Measurements from ENCODE around the gene CITED2.

Gene CITED2

GRCh38 chr6:139381216-139381865, 6.9 kb upstream of the CITED2 start:
- DNase-seq (ENCODE audit: low read depth in 2 of 2): no peak

DNA sequence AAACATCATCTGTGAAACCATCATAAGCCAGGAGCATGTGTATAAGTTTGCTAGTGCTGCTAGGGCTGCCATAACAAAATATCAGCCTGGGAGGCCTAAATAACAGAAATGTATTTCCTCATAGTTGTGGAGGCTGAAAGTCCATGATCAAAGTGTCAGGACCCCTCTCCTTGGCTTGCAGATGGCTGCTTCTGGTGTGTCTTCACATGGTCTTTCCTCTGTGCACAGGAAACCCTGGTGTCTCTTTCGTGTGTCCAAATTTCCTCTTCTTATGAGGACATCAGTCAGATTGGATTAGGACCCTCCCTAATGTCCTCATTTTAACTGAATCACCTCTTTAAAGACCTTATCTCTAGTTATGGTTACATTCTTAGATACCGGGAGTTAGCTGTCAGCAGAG, 6.2 kb upstream of the CITED2 start:
- DNase-seq (ENCODE audit: low read depth in 2 of 2): no peak

DNA sequence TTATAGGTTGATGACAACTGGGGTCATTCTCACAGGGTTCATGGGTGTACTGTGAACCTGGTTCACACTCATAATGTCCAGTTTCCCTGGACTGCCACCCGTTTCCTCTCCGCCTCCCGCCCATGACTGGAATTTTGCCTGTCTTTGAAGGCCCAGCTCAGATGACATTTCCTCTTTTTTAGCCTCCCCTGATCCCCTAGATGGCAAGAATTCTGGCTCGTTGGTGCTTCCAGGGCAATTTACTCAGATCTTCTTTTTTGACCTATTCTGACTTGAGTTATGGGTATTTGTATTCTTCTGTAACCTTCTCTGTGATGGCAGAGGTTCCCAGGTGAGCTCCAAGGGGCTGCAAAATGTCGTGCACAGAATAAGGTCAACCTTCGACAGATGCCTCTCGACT, 5.7 kb upstream of the CITED2 start:
- no peak for DNase-seq (ENCODE audit: low read depth in 2 of 2)

- DNase-seq (ENCODE audit: low read depth in 2 of 2): no peak
Measured at GRCh38 chr6:139378882-139379341, 4.5 kb upstream of the CITED2 start.

GRCh38 chr6:139378226-139378625, 3.8 kb upstream of the CITED2 start:
- no peak for DNase-seq (ENCODE audit: low read depth in 2 of 2)

DNA sequence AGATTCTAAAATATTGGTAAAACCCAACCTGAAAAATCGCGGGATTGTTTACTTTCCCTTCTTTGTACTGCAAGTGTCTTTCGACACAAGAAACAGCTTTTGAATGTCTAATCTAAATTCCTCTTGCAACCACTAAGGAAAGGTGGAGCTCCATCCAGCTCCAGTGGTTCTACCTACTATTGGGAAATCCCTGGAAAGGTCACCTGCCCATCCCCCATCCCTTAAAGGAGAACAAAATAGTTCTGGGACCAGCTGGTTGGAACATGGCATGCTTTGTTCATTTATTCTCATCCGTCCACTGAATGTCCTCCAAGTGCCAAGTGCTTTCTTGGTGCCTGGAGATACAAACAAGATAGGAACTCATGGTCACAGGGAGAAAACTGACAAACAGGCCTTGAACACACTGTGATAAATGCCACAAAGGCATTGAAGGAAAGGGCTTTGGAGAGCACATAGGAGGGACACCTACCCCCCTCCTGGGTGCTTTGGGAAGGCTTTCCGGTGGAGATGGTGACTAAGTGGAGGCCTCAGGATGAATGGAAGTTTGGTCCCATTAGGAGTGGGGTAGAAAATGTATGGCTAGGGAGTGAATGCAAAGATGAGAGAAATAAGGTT, 2.3 kb upstream of the CITED2 start:
- DNase-seq (ENCODE audit: low read depth in 2 of 2): no peak

GRCh38 chr6:139376017-139376330, 1.5 kb upstream of the CITED2 start:
- DNase-seq (ENCODE audit: low read depth in 2 of 2): no peak

- DNase-seq (ENCODE audit: low read depth in 2 of 2): peak; percentile 57 to 64
Measured at GRCh38 chr6:139375226-139376016, 973 bp upstream of the CITED2 start.

GRCh38 chr6:139373928-139374356, 506 bp downstream of the CITED2 start:
- DNase-seq (ENCODE audit: low read depth in 2 of 2): no peak

DNA sequence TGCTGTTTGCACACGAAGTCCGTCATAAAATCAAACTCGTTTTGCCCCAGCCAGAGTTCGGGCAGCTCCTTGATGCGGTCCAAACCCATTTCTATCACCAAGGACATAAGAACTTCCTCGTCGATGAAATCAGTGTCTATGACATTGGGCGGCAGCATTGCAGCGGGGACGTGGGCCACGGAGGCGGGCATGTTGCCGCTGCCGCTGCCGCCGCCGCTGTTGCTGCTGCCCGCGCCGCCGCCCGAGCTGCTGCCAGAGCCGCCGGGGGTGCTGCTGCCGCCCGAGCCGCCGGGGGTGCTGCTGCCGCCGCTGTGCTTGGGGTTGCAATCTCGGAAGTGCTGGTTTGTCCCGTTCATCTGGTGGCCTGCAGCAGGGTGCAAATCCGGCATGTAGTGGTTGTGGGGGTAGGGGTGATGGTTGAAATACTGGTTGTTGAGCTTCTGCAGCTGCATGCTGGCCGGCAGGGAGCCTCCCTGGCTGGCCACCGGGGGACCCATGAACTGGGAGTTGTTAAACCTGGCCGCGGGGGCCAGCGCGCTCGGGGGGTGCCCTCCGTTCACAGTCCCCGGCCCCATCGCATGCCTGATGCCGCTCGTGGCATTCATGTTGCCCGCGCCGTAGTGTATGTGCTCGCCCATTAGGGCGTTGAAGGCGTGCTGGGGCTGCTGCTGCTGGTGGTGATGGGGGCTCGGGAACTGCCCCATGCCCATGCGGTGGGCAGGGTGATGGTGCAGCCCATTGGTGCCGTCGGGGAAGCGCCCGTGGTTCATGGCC, 1.1 kb downstream of the CITED2 start:
- peak in 1 of 2 donors; percentile 56 for DNase-seq (ENCODE audit: low read depth in 2 of 2)

- no peak for DNase-seq (ENCODE audit: low read depth in 2 of 2)
Measured at GRCh38 chr6:139372326-139373153, 1.9 kb downstream of the CITED2 start.

GRCh38 chr6:139371421-139372203, 2.8 kb downstream of the CITED2 start:
- DNase-seq (ENCODE audit: low read depth in 2 of 2): no peak

DNA sequence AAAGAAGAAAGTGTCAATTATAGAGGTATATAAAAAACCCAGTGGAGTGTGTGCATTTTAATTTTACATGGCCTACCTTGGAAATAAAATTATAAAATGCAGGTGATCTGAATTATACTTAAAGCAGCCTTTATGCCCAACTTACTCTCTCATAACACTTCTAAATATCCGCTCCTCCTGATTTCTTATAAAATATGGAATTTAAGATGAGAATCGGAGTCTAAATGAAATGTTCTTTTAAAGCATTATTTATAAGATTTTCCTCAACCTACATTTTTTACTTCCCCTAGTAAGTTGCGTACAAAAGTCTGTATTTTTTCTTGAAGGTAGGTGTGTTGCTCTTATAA, 3.5 kb downstream of the CITED2 start:
- DNase-seq (ENCODE audit: low read depth in 2 of 2): no peak

- DNase-seq (ENCODE audit: low read depth in 2 of 2): no peak
Measured at GRCh38 chr6:139370283-139370998, 4.0 kb downstream of the CITED2 start.

DNA sequence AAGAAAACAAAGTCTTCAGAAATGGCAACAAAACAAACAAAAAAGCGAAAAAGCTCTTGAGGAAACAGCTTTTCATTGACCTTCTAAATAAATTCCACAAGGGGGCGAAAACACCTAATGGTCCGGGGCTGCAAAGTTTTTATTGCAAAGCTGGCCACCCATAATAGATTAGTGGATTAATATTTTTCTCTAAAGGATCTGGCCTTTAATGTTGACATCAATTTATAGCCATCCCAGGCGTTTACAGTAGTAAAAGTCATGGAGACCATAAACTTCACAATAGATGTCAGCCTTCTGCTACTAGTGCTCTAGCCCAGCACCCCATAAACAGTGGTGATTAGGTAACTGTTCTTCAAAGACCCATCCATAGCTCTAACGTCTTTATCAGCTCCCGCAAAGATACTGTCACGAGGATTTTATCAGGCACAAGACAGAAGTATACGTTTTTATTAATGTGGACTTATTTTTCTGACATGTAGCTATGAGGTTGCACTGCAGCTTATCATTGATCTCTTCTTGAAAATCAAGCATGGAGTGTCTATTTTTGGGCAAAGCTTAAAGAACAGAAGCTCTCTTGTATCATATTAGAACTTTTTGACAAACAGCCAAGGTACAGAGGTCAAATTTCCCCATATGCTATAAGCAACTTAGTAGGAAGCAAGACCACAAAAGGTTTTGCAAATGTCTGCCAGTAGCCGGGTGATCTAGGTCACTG, 4.7 kb downstream of the CITED2 start:
- no peak for DNase-seq (ENCODE audit: low read depth in 2 of 2)

GRCh38 chr6:139369068-139369467, 5.4 kb downstream of the CITED2 start:
- no peak for DNase-seq (ENCODE audit: low read depth in 2 of 2)

DNA sequence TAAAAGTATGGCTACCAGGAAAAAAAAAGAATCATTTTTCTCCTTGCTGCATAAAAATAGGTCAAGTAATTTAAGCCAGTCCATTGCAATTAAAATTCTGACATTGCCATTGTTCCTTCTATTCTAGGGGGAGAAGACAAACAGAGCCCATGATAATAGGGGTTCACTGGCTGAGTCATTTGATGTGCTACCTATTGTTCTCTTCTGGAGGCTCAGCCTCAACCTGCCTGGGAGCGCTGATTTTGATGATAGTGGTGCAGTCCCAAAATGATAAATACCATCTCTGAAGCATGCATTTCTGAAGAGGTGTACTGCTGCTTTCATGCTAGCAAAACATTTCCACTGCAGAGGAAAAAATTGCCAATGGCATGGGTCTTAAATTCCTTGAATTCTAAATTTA, 5.8 kb downstream of the CITED2 start:
- no peak for DNase-seq (ENCODE audit: low read depth in 2 of 2)

DNA sequence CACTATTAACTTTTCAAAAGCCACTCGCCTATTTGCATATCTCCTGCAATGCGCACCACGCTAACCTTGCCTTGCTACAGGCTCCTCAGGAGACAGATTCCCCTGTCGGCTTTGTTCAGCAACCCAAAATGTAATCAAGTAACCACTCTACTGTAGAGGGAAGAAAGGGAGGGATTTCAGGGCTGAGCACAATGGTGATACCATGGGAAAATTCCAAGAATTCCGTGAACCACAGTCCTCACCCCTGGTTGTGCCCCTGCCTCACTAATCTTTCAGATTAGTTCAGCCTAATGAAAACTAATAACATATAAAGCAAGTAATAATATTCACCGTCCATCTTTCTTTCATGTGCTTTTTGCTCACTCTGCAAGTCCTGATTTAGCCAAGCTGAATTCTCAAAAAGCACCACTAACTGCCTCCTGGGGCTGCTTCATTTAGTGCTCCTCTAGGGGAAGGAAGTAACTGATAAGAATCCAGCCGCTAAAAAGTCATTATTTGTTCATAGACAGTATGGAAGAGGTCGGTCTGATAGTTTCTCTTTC, 6.6 kb downstream of the CITED2 start:
- no peak for DNase-seq (ENCODE audit: low read depth in 2 of 2)

- no peak for DNase-seq (ENCODE audit: low read depth in 2 of 2)
Measured at GRCh38 chr6:139364982-139365379, 9.5 kb downstream of the CITED2 start.
